A673 (cell line): ENCODE results near the gene CHP2. TPM values are rescaled to one million over a fixed set of nuclear protein-coding genes. Genes with fewer than 3 reads are reported as not detected.

Experiments
- BruUV-seq: library from RNA; stranded (reverse); fragments of 400-500 nt; replicated peaks from 2 replicates; lab custom pipeline; 2021; lab: Mats Ljungman, UMichigan
- CTCF ChIA-PET: fragments of 300-600 bp; sonication (Branson Sonifier 250); formaldehyde crosslinking; loops from one replicate; lab custom pipeline; 2022; ENCODE audit warnings: antibody characterized with exemption; lab: Charles Lee
- POLR2A ChIA-PET: fragments of 300-600 bp; sonication (Branson Sonifier 250); formaldehyde crosslinking; loops from one replicate; lab custom pipeline; 2022; ENCODE audit warnings: antibody characterized with exemption; ENCODE audit not compliant: low non-redundant PET; lab: Charles Lee
- DNase-seq: peaks from one replicate; pipeline ENCODE4 v3.0.0-alpha.2; 2015; ENCODE audit warnings: low spot score
- H3K27ac ChIP-seq: fragments of 200-600 bp; sonication (generic); 2 replicates; pipeline ENCODE4 v1.5.1; 2016; ENCODE audit warnings: mixed run types, low read depth, mild to moderate bottlenecking, mixed read lengths, antibody characterized with exemption, low read length; ENCODE audit not compliant: poor library complexity, severe bottlenecking
- H3K27me3 ChIP-seq: fragments of 200-600 bp; sonication (generic); replicated peaks from 2 replicates; pipeline ENCODE4 v1.6.1; 2017; ENCODE audit warnings: mixed run types, low read depth, mild to moderate bottlenecking, mixed read lengths, antibody characterized with exemption, low read length; ENCODE audit not compliant: insufficient read depth, poor library complexity
- H3K36me3 ChIP-seq: fragments of 200-600 bp; sonication (generic); 2 replicates; pipeline ENCODE4 v1.6.1; 2016; ENCODE audit warnings: mixed run types, mild to moderate bottlenecking, mixed read lengths, antibody characterized with exemption, low read length; ENCODE audit not compliant: insufficient read depth, poor library complexity, severe bottlenecking
- H3K4me1 ChIP-seq: fragments of 200-600 bp; sonication (generic); 2 replicates; pipeline ENCODE4 v1.6.1; 2017; ENCODE audit warnings: mixed run types, mild to moderate bottlenecking, mixed read lengths, antibody characterized with exemption, low read length; ENCODE audit not compliant: insufficient read depth, poor library complexity, severe bottlenecking
- H3K4me3 ChIP-seq: fragments of 200-600 bp; sonication (generic); 2 replicates; pipeline ENCODE4 v1.5.1; 2016; ENCODE audit warnings: low read depth, mixed run types, mild to moderate bottlenecking, mixed read lengths, low read length; ENCODE audit not compliant: poor library complexity, severe bottlenecking
- H3K9me3 ChIP-seq: fragments of 200-600 bp; sonication (generic); 2 replicates; pipeline ENCODE4 v1.6.1; 2016; ENCODE audit warnings: mixed run types, low read depth, mild to moderate bottlenecking, mixed read lengths, antibody characterized with exemption, low read length; ENCODE audit not compliant: poor library complexity, severe bottlenecking
- EZH2 ChIP-seq: fragments of 200-600 bp; sonication (generic); IDR thresholded peaks from 2 replicates; pipeline ENCODE4 v1.6.1; 2017; ENCODE audit warnings: borderline replicate concordance, low read depth, mild to moderate bottlenecking, mixed read lengths, antibody characterized with exemption, low read length; ENCODE audit not compliant: poor library complexity, severe bottlenecking
- intact Hi-C: fragments of 100-400 bp; cut with micrococcal nuclease; formaldehyde crosslinking; loops from one replicate; pipeline ENCODE4 v1.10.0; 2022; ENCODE audit not compliant: unreplicated experiment
- total RNA-seq: library from RNA; stranded (reverse); gene quantifications from 2 replicates; pipeline ENCODE4 v1.2.3, GENCODE V29; 2021
- TF ChIP-seq, protein P1 (sequence below): fragments of 300-800, 200-600 bp; sonication (generic); conservative IDR thresholded peaks from 2 replicates; pipeline ENCODE4 v1.5.1; 2017; ENCODE audit warnings: low read depth, mild to moderate bottlenecking, antibody characterized with exemption, low read length, moderate library complexity, mixed read lengths

Gene CHP2
- total RNA-seq, 1 experiment from 2014 or later, result 0.99 TPM

DNA sequence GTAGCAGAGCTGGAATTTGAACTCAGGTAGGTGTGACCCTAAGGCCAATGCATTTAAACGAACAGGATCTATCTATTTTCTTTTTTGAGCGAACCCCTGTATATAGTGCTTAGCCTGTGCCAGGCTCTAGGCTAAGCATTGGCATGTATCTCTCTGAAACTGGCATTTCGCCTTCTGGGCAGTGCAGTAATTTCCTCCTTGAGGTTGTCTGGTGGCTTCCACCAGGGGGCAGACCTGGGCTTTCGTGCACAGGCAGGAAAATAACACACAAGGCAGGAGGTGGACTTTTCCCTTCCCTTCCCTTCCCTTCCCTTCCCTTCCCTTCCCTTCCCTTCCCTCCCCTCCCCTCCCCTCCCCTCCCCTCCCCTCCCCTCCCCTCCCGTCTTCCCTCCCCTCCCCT, 46.6 kb downstream of the CHP2 start:
- peaks cover 17% of the 10 kb centered on the region for H3K4me1 ChIP-seq
- H3K4me3 ChIP-seq, result no peak overlapping the region
- no peaks in the 10 kb centered on the region for H3K27me3 ChIP-seq
- CTCF ChIA-PET, result interaction anchor here (1.0 kb wide), 1 partner anchor 74 kb away, joined by 4 read pairs; no protein-coding TSS in a partner anchor
- intact Hi-C loops, result loop anchor here (2.0 to 5.0 kb wide), 2 partner anchors 101 to 209 kb away; no protein-coding TSS in a partner anchor
- H3K9me3 ChIP-seq, result no peaks in the 10 kb centered on the region
- DNase-seq, result peak; percentile 90
- H3K27ac ChIP-seq, result no peak overlapping the region
- no TSS peak for BruUV-seq
- POLR2A ChIA-PET, result no interaction called here
- no peaks in the 10 kb centered on the region for H3K36me3 ChIP-seq
- TF ChIP-seq, protein P1, sequence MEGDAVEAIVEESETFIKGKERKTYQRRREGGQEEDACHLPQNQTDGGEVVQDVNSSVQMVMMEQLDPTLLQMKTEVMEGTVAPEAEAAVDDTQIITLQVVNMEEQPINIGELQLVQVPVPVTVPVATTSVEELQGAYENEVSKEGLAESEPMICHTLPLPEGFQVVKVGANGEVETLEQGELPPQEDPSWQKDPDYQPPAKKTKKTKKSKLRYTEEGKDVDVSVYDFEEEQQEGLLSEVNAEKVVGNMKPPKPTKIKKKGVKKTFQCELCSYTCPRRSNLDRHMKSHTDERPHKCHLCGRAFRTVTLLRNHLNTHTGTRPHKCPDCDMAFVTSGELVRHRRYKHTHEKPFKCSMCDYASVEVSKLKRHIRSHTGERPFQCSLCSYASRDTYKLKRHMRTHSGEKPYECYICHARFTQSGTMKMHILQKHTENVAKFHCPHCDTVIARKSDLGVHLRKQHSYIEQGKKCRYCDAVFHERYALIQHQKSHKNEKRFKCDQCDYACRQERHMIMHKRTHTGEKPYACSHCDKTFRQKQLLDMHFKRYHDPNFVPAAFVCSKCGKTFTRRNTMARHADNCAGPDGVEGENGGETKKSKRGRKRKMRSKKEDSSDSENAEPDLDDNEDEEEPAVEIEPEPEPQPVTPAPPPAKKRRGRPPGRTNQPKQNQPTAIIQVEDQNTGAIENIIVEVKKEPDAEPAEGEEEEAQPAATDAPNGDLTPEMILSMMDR, result peak; percentile 71
- TF ChIP-seq EZH2, result no peak

DNA sequence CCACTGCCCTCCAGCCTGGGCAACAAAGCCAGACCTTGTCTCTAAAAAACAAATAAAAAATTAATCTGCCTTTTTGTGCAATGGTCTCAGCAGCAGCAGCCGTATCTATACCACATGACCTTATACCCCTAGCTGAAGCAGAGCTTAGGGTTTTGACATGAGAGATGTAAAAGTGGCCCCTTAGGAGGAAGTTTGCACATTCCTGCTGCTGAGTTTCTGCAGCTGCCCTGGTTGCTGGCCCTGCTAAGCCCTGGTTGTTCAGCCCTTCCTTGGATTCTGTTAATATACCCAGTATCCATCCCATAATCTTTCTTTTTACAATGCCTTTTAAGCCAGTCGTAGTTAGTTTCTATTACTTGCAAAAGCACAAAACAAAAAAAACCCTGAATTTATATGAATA, 48.0 kb downstream of the CHP2 start:
- CTCF ChIA-PET, result interaction anchor here (0.7 to 1.8 kb wide), 4 partner anchors 22 to 233 kb away, joined by 3 to 17 read pairs (median 10); no protein-coding TSS in a partner anchor
- no peaks in the 10 kb centered on the region for H3K9me3 ChIP-seq
- intact Hi-C loops, result loop anchor here (1.0 to 5.0 kb wide), 3 partner anchors 32 to 234 kb away; partner anchors contain the start of gene PRKCB
- H3K4me1 ChIP-seq, result peaks cover 17% of the 10 kb centered on the region
- H3K4me3 ChIP-seq, result no peak overlapping the region
- H3K27ac ChIP-seq, result peak overlapping the region; percentile 31
- BruUV-seq, result no TSS peak
- POLR2A ChIA-PET, result interaction anchor here (0.6 kb wide), 1 partner anchor 726 kb away, joined by 8 read pairs; no protein-coding TSS in a partner anchor
- H3K27me3 ChIP-seq, result no peaks in the 10 kb centered on the region
- no peak for TF ChIP-seq EZH2
- TF ChIP-seq, protein P1, result no peak
- no peaks in the 10 kb centered on the region for H3K36me3 ChIP-seq
- no peak for DNase-seq

GRCh38 chr16:23803591-23804123, 48.8 kb downstream of the CHP2 start:
- Histone ChIP-seq H3K4me1 (peaks cover 17% of the 10 kb centered on the region), H3K27ac (peak overlapping the region; percentile 31), H3K36me3 (no peaks in the 10 kb centered on the region), H3K9me3 (no peaks in the 10 kb centered on the region), H3K27me3 (no peaks in the 10 kb centered on the region), H3K4me3 (peak overlapping the region; percentile 9)
- intact Hi-C loops, result loop anchor here (1.0 to 5.0 kb wide), 3 partner anchors 31 to 233 kb away; partner anchors contain the start of gene PRKCB
- BruUV-seq, result TSS peak; percentile 96
- TF ChIP-seq EZH2, result no peak
- TF ChIP-seq, protein P1, result peak; percentile 87
- DNase-seq, result peak; percentile 91
- ChIA-PET POLR2A (no interaction called here), CTCF (interaction anchor here (0.6 to 1.8 kb wide), 4 partner anchors 127 to 242 kb away, joined by 3 to 17 read pairs (median 9); no protein-coding TSS in a partner anchor)
